Activated CD8-positive, alpha-beta T cell treated with anti-CD3 and anti-CD28 coated beads, Interleukin-2, amount 10 ng/mL, durations not matched to agents 7 days and 5 days (primary cell): ENCODE measurements around the gene FARSA. TPM values are rescaled to one million over a fixed set of nuclear protein-coding genes. Genes with fewer than 3 reads are reported as not detected.
"Not testable (repeated sequence)": the region's sequence is repeated elsewhere in the genome, so short reads cannot be mapped to it uniquely, and the experiment has no call there.

ENCODE experiments used
- ATAC-seq: fragments of 150-1000 bp; cut with Tn5 transposase; one replicate; pipeline ENCODE4 v1.10.0; 2021; ENCODE audit warnings: moderate library complexity
- CTCF ChIA-PET: fragments of 350-600 bp; sonication (Branson Sonifier 250); formaldehyde crosslinking; loops from one replicate; lab custom pipeline; 2021; ENCODE audit warnings: antibody characterized with exemption; lab: Charles Lee
- POLR2A ChIA-PET: fragments of 350-600 bp; sonication (Branson Sonifier 250); formaldehyde crosslinking; loops from one replicate; lab custom pipeline; 2021; ENCODE audit warnings: antibody characterized with exemption; lab: Charles Lee
- DNase-seq: peaks from one replicate; pipeline ENCODE4 v3.0.0-alpha.2; 2020
- H3K27ac Mint-ChIP-seq: one replicate; pipeline ENCODE4 v1.8.0; 2021; ENCODE audit warnings: mild to moderate bottlenecking, mixed read lengths
- H3K27me3 Mint-ChIP-seq: one replicate; pipeline ENCODE4 v1.8.0; 2021; ENCODE audit warnings: low read depth, mixed read lengths
- H3K36me3 Mint-ChIP-seq: one replicate; pipeline ENCODE4 v1.8.0; 2021; ENCODE audit warnings: low read depth, mixed read lengths
- H3K4me1 Mint-ChIP-seq: one replicate; pipeline ENCODE4 v1.8.0; 2021; ENCODE audit warnings: low read depth, mixed read lengths
- H3K4me3 Mint-ChIP-seq: one replicate; pipeline ENCODE4 v1.8.0; 2021; ENCODE audit warnings: mild to moderate bottlenecking, mixed read lengths
- H3K9me3 Mint-ChIP-seq: one replicate; pipeline ENCODE4 v1.8.0; 2022; ENCODE audit warnings: mixed read lengths; ENCODE audit not compliant: insufficient read depth
- total RNA-seq, 2 experiments: library from RNA; stranded (reverse); gene quantifications; one replicate each; pipeline ENCODE4 v1.2.3, GENCODE V29; 2021

The FARSA gene
- total RNA-seq, result 100 to 1,000 TPM in 1 of 2 experiments, 10 to 100 TPM in 1; 98.8 to 106 TPM

GRCh38 chr19:12933287-12934072 lies at the start of gene FARSA:
TSS of gene FARSA (minus strand) at chr19:12933711. CDS start at chr19:12933696, 15 bp downstream.
- H3K4me3 Mint-ChIP-seq, result peak within 1 kb of the TSS; percentile 96
- ATAC-seq (peak; percentile 65), DNase-seq (peak; percentile 95)
- CTCF ChIA-PET, result interaction anchor here (0.6 to 3.3 kb wide), 5 partner anchors 21 to 171 kb away, joined by 3 to 22 read pairs (median 3); no protein-coding TSS in a partner anchor
- POLR2A ChIA-PET, result interaction anchor here (0.6 to 2.0 kb wide), 13 partner anchors 9 to 172 kb away, joined by 3 to 14 read pairs (median 3); partner anchors contain the start of genes GCDH, JUNB and SYCE2
- H3K36me3 Mint-ChIP-seq, result peaks cover 36% of the 10 kb centered on the region
- H3K4me1 Mint-ChIP-seq, result peaks cover 41% of the 10 kb centered on the region
- H3K27me3 Mint-ChIP-seq, result no peaks in the 10 kb centered on the region
- peak within 1 kb of the TSS; percentile 91 for H3K27ac Mint-ChIP-seq
- H3K9me3 Mint-ChIP-seq, result no peaks in the 10 kb centered on the region

GRCh38 chr19:12983091-12983490 lies 49.6 kb upstream of the FARSA start:
- Mint-ChIP-seq H3K27ac (no peak overlapping the region), H3K36me3 (no peaks in the 10 kb centered on the region), H3K27me3 (peaks cover 2% of the 10 kb centered on the region), H3K4me3 (no peak overlapping the region), H3K4me1 (no peaks in the 10 kb centered on the region), H3K9me3 (no peaks in the 10 kb centered on the region)
- DNase-seq (no peak), ATAC-seq (no peak)
- CTCF ChIA-PET, result interaction anchor here (0.7 to 2.0 kb wide), 3 partner anchors 30 to 78 kb away, joined by 3 to 11 read pairs (median 3); no protein-coding TSS in a partner anchor
- POLR2A ChIA-PET, result no interaction called here

GRCh38 chr19:12982648-12983047 lies 49.1 kb upstream of the FARSA start:
- ChIA-PET CTCF (interaction anchor here (0.7 to 2.0 kb wide), 4 partner anchors 31 to 107 kb away, joined by 3 to 11 read pairs (median 3); no protein-coding TSS in a partner anchor), POLR2A (no interaction called here)
- no peak overlapping the region for H3K27ac Mint-ChIP-seq
- H3K4me3 Mint-ChIP-seq, result no peak overlapping the region
- DNase-seq (no peak), ATAC-seq (no peak)
- no peaks in the 10 kb centered on the region for H3K4me1 Mint-ChIP-seq
- H3K9me3 Mint-ChIP-seq, result no peaks in the 10 kb centered on the region
- H3K36me3 Mint-ChIP-seq, result no peaks in the 10 kb centered on the region
- H3K27me3 Mint-ChIP-seq, result peaks cover 2% of the 10 kb centered on the region

GRCh38 chr19:12979974-12980373 lies 46.5 kb upstream of the FARSA start:
- CTCF ChIA-PET, result interaction anchor here (0.6 to 8.5 kb wide), 6 partner anchors 13 to 125 kb away, joined by 3 to 131 read pairs (median 39); no protein-coding TSS in a partner anchor

GRCh38 chr19:12976109-12976508 lies 42.6 kb upstream of the FARSA start:
- H3K27ac Mint-ChIP-seq, H3K4me1 Mint-ChIP-seq, DNase-seq, H3K9me3 Mint-ChIP-seq, H3K4me3 Mint-ChIP-seq, H3K27me3 Mint-ChIP-seq, H3K36me3 Mint-ChIP-seq, ATAC-seq: not testable (repeated sequence)
- POLR2A ChIA-PET, result interaction anchor here (1.5 kb wide), 1 partner anchor 119 kb away, joined by 3 read pairs; no protein-coding TSS in a partner anchor
- CTCF ChIA-PET, result interaction anchor here (0.8 to 8.5 kb wide), 10 partner anchors 9 to 129 kb away, joined by 4 to 131 read pairs (median 24); no protein-coding TSS in a partner anchor

More at GRCh38 chr19:12979974-12980373, 46.5 kb upstream of the FARSA start:
- POLR2A ChIA-PET, result interaction anchor here (0.7 kb wide), 1 partner anchor 25 kb away, joined by 3 read pairs; no protein-coding TSS in a partner anchor
- H3K27me3 Mint-ChIP-seq, result peaks cover 5% of the 10 kb centered on the region
- no peak for ATAC-seq
- no peak overlapping the region for H3K27ac Mint-ChIP-seq
- no peaks in the 10 kb centered on the region for H3K9me3 Mint-ChIP-seq
- no peaks in the 10 kb centered on the region for H3K4me1 Mint-ChIP-seq
- no peak for DNase-seq
- H3K4me3 Mint-ChIP-seq, result no peak overlapping the region
- no peaks in the 10 kb centered on the region for H3K36me3 Mint-ChIP-seq

- H3K27ac Mint-ChIP-seq, result no peak overlapping the region
- H3K27me3 Mint-ChIP-seq, result peaks cover 8% of the 10 kb centered on the region
- no peak for ATAC-seq
- no peaks in the 10 kb centered on the region for H3K36me3 Mint-ChIP-seq
- CTCF ChIA-PET, result interaction anchor here (2.2 to 8.5 kb wide), 4 partner anchors 10 to 130 kb away, joined by 16 to 131 read pairs (median 54); no protein-coding TSS in a partner anchor
- POLR2A ChIA-PET, result interaction anchor here (1.5 kb wide), 1 partner anchor 120 kb away, joined by 3 read pairs; no protein-coding TSS in a partner anchor
- no peak for DNase-seq
- no peak overlapping the region for H3K4me3 Mint-ChIP-seq
- H3K9me3 Mint-ChIP-seq, result no peaks in the 10 kb centered on the region
- no peaks in the 10 kb centered on the region for H3K4me1 Mint-ChIP-seq
Measured at GRCh38 chr19:12975221-12975741, 41.8 kb upstream of the FARSA start.

GRCh38 chr19:12974301-12975220 lies 41.0 kb upstream of the FARSA start:
- Mint-ChIP-seq H3K4me3 (no peak overlapping the region), H3K4me1 (no peaks in the 10 kb centered on the region), H3K9me3 (no peaks in the 10 kb centered on the region), H3K27me3 (peaks cover 8% of the 10 kb centered on the region), H3K27ac (no peak overlapping the region), H3K36me3 (no peaks in the 10 kb centered on the region)
- ATAC-seq (no peak), DNase-seq (no peak)
- ChIA-PET POLR2A (no interaction called here), CTCF (interaction anchor here (0.7 to 8.5 kb wide), 4 partner anchors 9 to 119 kb away, joined by 3 to 131 read pairs (median 49); no protein-coding TSS in a partner anchor)

- POLR2A ChIA-PET, result no interaction called here
- DNase-seq (no peak), ATAC-seq (no peak)
- no peak overlapping the region for H3K27ac Mint-ChIP-seq
- H3K36me3 Mint-ChIP-seq, result no peaks in the 10 kb centered on the region
- no peak overlapping the region for H3K4me3 Mint-ChIP-seq
- peaks cover 8% of the 10 kb centered on the region for H3K27me3 Mint-ChIP-seq
- CTCF ChIA-PET, result interaction anchor here (2.2 to 8.5 kb wide), 2 partner anchors 8 to 120 kb away, joined by 16 to 131 read pairs; no protein-coding TSS in a partner anchor
- H3K9me3 Mint-ChIP-seq, result no peaks in the 10 kb centered on the region
- no peaks in the 10 kb centered on the region for H3K4me1 Mint-ChIP-seq
Measured at GRCh38 chr19:12973236-12973635, 39.7 kb upstream of the FARSA start.

- ATAC-seq, result no peak
- Mint-ChIP-seq H3K4me3 (no peak overlapping the region), H3K36me3 (no peaks in the 10 kb centered on the region), H3K27me3 (peaks cover 3% of the 10 kb centered on the region), H3K9me3 (no peaks in the 10 kb centered on the region), H3K27ac (no peak overlapping the region), H3K4me1 (peaks cover 3% of the 10 kb centered on the region)
- POLR2A ChIA-PET, result no interaction called here
- no peak for DNase-seq
- CTCF ChIA-PET, result interaction anchor here (1.2 kb wide), 1 partner anchor 124 kb away, joined by 3 read pairs; no protein-coding TSS in a partner anchor
Measured at GRCh38 chr19:12970070-12970820, 36.7 kb upstream of the FARSA start.

- Mint-ChIP-seq H3K27ac (no peak within 1 kb of the TSS), H3K4me1 (peaks cover 7% of the 10 kb centered on the region), H3K36me3 (no peaks in the 10 kb centered on the region), H3K4me3 (no peak within 1 kb of the TSS), H3K9me3 (no peaks in the 10 kb centered on the region), H3K27me3 (peaks cover 3% of the 10 kb centered on the region)
- CTCF ChIA-PET, result interaction anchor here (1.2 to 7.2 kb wide), 3 partner anchors 8 to 125 kb away, joined by 3 to 121 read pairs (median 3); partner anchors contain the start of gene KLF1
- POLR2A ChIA-PET, result no interaction called here
- DNase-seq (no peak), ATAC-seq (no peak)
Measured at GRCh38 chr19:12969292-12969988, 35.9 kb upstream of the FARSA start, which contains the start of gene DAND5. TSS of gene DAND5 (plus strand) at chr19:12969576. CDS start at chr19:12969661, 85 bp downstream.
